Caco-2 (cell line): ENCODE results near the gene SLC31A2. TPM values are rescaled to one million over a fixed set of nuclear protein-coding genes. Genes with fewer than 3 reads are reported as not detected.

ENCODE experiments used
- BruUV-seq: library from RNA; stranded (reverse); fragments of 400-500 nt; replicated peaks from 2 replicates; lab custom pipeline; 2021; lab: Mats Ljungman, UMichigan
- CTCF ChIA-PET: fragments of 300-600 bp; sonication (Branson Sonifier 250); formaldehyde crosslinking; loops from one replicate; lab custom pipeline; 2022; ENCODE audit warnings: antibody characterized with exemption; lab: Charles Lee
- POLR2A ChIA-PET: fragments of 300-600 bp; sonication (Branson Sonifier 250); formaldehyde crosslinking; loops from one replicate; lab custom pipeline; 2022; ENCODE audit warnings: antibody characterized with exemption; lab: Charles Lee
- DNase-seq, 2 experiments: peaks; one replicate each; pipeline versions ENCODE4 v3.0.0 to v3.0.0-alpha.2; 2020 to 2022
- H3K27me3 ChIP-seq: replicated peaks from 2 replicates; pipeline ENCODE4 v1.6.0; 2011; ENCODE audit warnings: low read length; ENCODE audit not compliant: control insufficient read depth, insufficient read depth
- H3K36me3 ChIP-seq: 2 replicates; pipeline ENCODE4 v1.5.1; 2011; ENCODE audit warnings: low read length; ENCODE audit not compliant: control insufficient read depth, insufficient read depth
- H3K4me1 ChIP-seq: fragments of 250-450 bp; sonication (Bioruptor Pico); 2 replicates; pipeline ENCODE4 v1.5.1; 2020; ENCODE audit warnings: mild to moderate bottlenecking
- H3K4me3 ChIP-seq: 2 replicates; pipeline ENCODE4 v1.5.1; 2011; ENCODE audit warnings: low read depth, mild to moderate bottlenecking, control low read depth, low read length
- H3K9me3 ChIP-seq: fragments of 250-450 bp; sonication (Bioruptor Pico); 2 replicates; pipeline ENCODE4 v1.5.1; 2020; ENCODE audit warnings: mild to moderate bottlenecking, moderate library complexity
- H3K27ac Mint-ChIP-seq: one replicate; pipeline ENCODE4 v1.8.0; 2022; ENCODE audit warnings: mixed read lengths; ENCODE audit not compliant: unreplicated experiment
- H3K27me3 Mint-ChIP-seq: one replicate; pipeline ENCODE4 v1.8.0; 2022; ENCODE audit warnings: mixed read lengths; ENCODE audit not compliant: insufficient read depth, unreplicated experiment
- H3K36me3 Mint-ChIP-seq: one replicate; pipeline ENCODE4 v1.8.0; 2022; ENCODE audit warnings: mild to moderate bottlenecking, mixed read lengths; ENCODE audit not compliant: insufficient read depth, unreplicated experiment
- H3K4me1 Mint-ChIP-seq: one replicate; pipeline ENCODE4 v1.8.0; 2022; ENCODE audit warnings: low read depth, mixed read lengths; ENCODE audit not compliant: unreplicated experiment
- H3K4me3 Mint-ChIP-seq: one replicate; pipeline ENCODE4 v1.8.0; 2022; ENCODE audit warnings: mild to moderate bottlenecking, moderate library complexity, mixed read lengths; ENCODE audit not compliant: unreplicated experiment
- H3K9me3 Mint-ChIP-seq: one replicate; pipeline ENCODE4 v1.8.0; 2022; ENCODE audit warnings: mixed read lengths; ENCODE audit not compliant: unreplicated experiment
- intact Hi-C: fragments of 100-400 bp; cut with micrococcal nuclease; formaldehyde crosslinking; loops from one replicate; pipeline ENCODE4 v1.10.0; 2022; ENCODE audit not compliant: unreplicated experiment
- total RNA-seq: library from RNA; stranded (reverse); gene quantifications from 2 replicates; pipeline ENCODE4 v1.2.3, GENCODE V29; 2022
- TF ChIP-seq, protein P1 (sequence below), 2 experiments: fragments of 200-600 bp in 1 of 2; IDR thresholded peaks; 1 replicate in 1 of 2; 2 replicates in 1 of 2; pipeline versions ENCODE4 v1.5.1 to v1.8.0; 2011 to 2022; ENCODE audit warnings: antibody characterized with exemption in 1 of 2, control low read depth in 1 of 2, inconsistent platforms in 1 of 2, low read depth in 1 of 2, low read length in 1 of 2, mild to moderate bottlenecking in 1 of 2, moderate library complexity in 1 of 2; ENCODE audit not compliant: insufficient read depth in 1 of 2, severe bottlenecking in 1 of 2, unreplicated experiment in 1 of 2

SLC31A2 gene
- total RNA-seq, 1 experiment from 2014 or later: 5.1 TPM

DNA sequence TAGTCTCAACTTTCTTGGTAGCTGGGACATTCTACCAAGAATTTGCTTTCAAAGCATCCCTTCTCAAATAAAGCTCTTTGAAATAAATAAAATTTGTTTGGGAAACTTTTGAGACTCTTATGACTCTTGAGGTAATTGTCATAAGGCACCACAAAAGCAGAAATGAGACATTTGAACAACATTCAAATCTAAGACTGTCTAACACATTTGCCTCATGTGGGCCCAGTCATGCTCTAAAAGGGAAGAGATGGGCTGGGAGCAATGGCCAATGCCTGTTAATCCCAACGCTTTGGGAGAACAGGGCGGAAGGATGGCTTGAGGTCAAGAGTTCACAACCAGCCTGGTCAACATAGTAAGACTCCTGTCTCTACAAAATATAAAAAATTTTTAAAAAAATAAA, 26.4 kb downstream of the SLC31A2 start:
- POLR2A ChIA-PET: no interaction called here
- intact Hi-C loops: no loop called here
- Mint-ChIP-seq H3K9me3 (no peaks in the 10 kb centered on the region), H3K27me3 (no peaks in the 10 kb centered on the region), H3K4me3 (no peak overlapping the region), H3K4me1 (no peaks in the 10 kb centered on the region), H3K36me3 (peaks cover 55% of the 10 kb centered on the region), H3K27ac (no peak overlapping the region)
- Histone ChIP-seq H3K36me3 (peaks cover 2% of the 10 kb centered on the region; the same call in 1 of the 2 replicates), H3K4me3 (no peak overlapping the region), H3K4me1 (no peaks in the 10 kb centered on the region), H3K27me3 (no peaks in the 10 kb centered on the region), H3K9me3 (no peaks in the 10 kb centered on the region; the same call in 1 of the 2 replicates)
- no TSS peak for BruUV-seq
- CTCF ChIA-PET: interaction anchor here (1.0 kb wide), 1 partner anchor 44 kb away, joined by 3 read pairs; the partner anchor contains the start of genes FKBP15 and SLC31A1
- TF ChIP-seq, protein P1, sequence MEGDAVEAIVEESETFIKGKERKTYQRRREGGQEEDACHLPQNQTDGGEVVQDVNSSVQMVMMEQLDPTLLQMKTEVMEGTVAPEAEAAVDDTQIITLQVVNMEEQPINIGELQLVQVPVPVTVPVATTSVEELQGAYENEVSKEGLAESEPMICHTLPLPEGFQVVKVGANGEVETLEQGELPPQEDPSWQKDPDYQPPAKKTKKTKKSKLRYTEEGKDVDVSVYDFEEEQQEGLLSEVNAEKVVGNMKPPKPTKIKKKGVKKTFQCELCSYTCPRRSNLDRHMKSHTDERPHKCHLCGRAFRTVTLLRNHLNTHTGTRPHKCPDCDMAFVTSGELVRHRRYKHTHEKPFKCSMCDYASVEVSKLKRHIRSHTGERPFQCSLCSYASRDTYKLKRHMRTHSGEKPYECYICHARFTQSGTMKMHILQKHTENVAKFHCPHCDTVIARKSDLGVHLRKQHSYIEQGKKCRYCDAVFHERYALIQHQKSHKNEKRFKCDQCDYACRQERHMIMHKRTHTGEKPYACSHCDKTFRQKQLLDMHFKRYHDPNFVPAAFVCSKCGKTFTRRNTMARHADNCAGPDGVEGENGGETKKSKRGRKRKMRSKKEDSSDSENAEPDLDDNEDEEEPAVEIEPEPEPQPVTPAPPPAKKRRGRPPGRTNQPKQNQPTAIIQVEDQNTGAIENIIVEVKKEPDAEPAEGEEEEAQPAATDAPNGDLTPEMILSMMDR (IDR thresholded peaks at IDR 0.05; ENCODE audit: insufficient read depth in 1 of 2, low read depth in 1 of 2, low read length in 1 of 2, severe bottlenecking in 1 of 2, unreplicated experiment in 1 of 2): no peak
- DNase-seq: no peak

DNA sequence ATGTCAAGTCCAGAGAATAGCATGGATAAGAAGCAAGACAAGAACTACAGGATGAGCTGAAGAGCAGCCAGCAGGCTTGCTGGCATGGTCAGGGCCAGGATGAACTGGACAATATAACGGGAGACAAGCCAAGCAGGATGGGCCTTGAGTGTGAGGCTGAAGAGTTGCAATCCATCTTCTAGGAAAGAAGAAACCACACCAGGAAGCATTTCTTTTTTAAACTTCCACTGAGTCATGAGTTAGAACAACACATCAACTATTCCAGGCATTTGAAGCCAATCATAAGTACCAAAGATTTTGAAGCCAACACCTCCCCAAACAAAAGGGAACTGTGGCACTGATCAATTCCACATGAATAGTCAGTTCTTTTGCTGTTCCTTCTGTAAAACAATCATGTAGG, 27.3 kb downstream of the SLC31A2 start:
- no TSS peak for BruUV-seq
- H3K36me3 ChIP-seq: peaks cover 3% of the 10 kb centered on the region
- CTCF ChIA-PET: no interaction called here

GRCh38 chr9:113179839-113180238, 29.0 kb downstream of the SLC31A2 start:
- Histone ChIP-seq H3K4me1 (no peaks in the 10 kb centered on the region), H3K36me3 (peaks cover 3% of the 10 kb centered on the region), H3K9me3 (no peaks in the 10 kb centered on the region; the same call in 1 of the 2 replicates), H3K27me3 (no peaks in the 10 kb centered on the region), H3K4me3 (no peak overlapping the region)
- no peak overlapping the region for H3K27ac Mint-ChIP-seq
- peaks cover 41% of the 10 kb centered on the region for H3K36me3 Mint-ChIP-seq
- no peaks in the 10 kb centered on the region for H3K4me1 Mint-ChIP-seq
- intact Hi-C loops: no loop called here
- no peaks in the 10 kb centered on the region for H3K9me3 Mint-ChIP-seq
- TF ChIP-seq, protein P1 (IDR thresholded peaks at IDR 0.05; ENCODE audit: insufficient read depth in 1 of 2, low read depth in 1 of 2, low read length in 1 of 2, severe bottlenecking in 1 of 2, unreplicated experiment in 1 of 2): no peak
- no peaks in the 10 kb centered on the region for H3K27me3 Mint-ChIP-seq
- ChIA-PET CTCF (no interaction called here), POLR2A (no interaction called here)
- BruUV-seq: no TSS peak
- DNase-seq: no peak
- H3K4me3 Mint-ChIP-seq: no peak overlapping the region

More for the DNA sequence above, 27.3 kb downstream of the SLC31A2 start:
- H3K27ac Mint-ChIP-seq: no peak overlapping the region
- no peaks in the 10 kb centered on the region for H3K9me3 Mint-ChIP-seq
- H3K4me3 Mint-ChIP-seq: no peak overlapping the region
- Histone ChIP-seq H3K4me1 (no peaks in the 10 kb centered on the region), H3K9me3 (no peaks in the 10 kb centered on the region; the same call in 1 of the 2 replicates), H3K4me3 (no peak overlapping the region), H3K27me3 (no peaks in the 10 kb centered on the region)
- DNase-seq: no peak
- H3K36me3 Mint-ChIP-seq: peaks cover 52% of the 10 kb centered on the region
- H3K4me1 Mint-ChIP-seq: no peaks in the 10 kb centered on the region
- intact Hi-C loops: no loop called here
- POLR2A ChIA-PET: no interaction called here
- H3K27me3 Mint-ChIP-seq: no peaks in the 10 kb centered on the region
- TF ChIP-seq, protein P1 (IDR thresholded peaks at IDR 0.05; ENCODE audit: insufficient read depth in 1 of 2, low read depth in 1 of 2, low read length in 1 of 2, severe bottlenecking in 1 of 2, unreplicated experiment in 1 of 2): no peak
